ENCODE measurements around the gene PGP.

Gene PGP

GRCh38 chr16:2231016-2231931 is 16.6 kb upstream of the PGP start:
- H2BK12ac ChIP-seq (ENCODE audit: low read length): no peak overlapping the region
- peaks cover 3 to 10% of the 10 kb centered on the region in 2 experiments for H3K4me1 ChIP-seq (ENCODE audit: control insufficient read depth in 1 of 2, insufficient read depth in 2 of 2, low read length in 2 of 2)
- no peak overlapping the region for H4K8ac ChIP-seq (ENCODE audit: low read depth, low read length)
- no peak overlapping the region for H3K4me3 ChIP-seq (ENCODE audit: low read depth, low read length)
- H3K4me2 ChIP-seq (ENCODE audit: low read length): no peak overlapping the region
- no peak overlapping the region for H2AK5ac ChIP-seq (ENCODE audit: low read length)
- H4K12ac ChIP-seq (ENCODE audit: low read depth, low read length): no peak overlapping the region
- no peak overlapping the region for H3K4ac ChIP-seq (ENCODE audit: low read depth, low read length)
- no peak overlapping the region for H3K14ac ChIP-seq (ENCODE audit: low read length)
- H3K27ac ChIP-seq (ENCODE audit: low read depth, low read length): no peak overlapping the region
- WGBS (ENCODE audit: extremely low coverage, insufficient coverage, insufficient read length): no CpG with 5 or more reads among the region's 29 CpGs
- H2BK120ac ChIP-seq (ENCODE audit: insufficient read depth, low read length, poor library complexity): no peak overlapping the region
- peaks cover 74 to 86% of the 10 kb centered on the region in 2 experiments for H3K36me3 ChIP-seq (ENCODE audit: control insufficient read depth in 1 of 2, insufficient read depth in 2 of 2, low read length in 2 of 2)
- H3K9ac ChIP-seq (ENCODE audit: low read length): no peak overlapping the region
- peaks cover 8% of the 10 kb centered on the region for H3K9me3 ChIP-seq (ENCODE audit: insufficient read depth, low read depth, low read length)
- H3K23ac ChIP-seq (ENCODE audit: low read length): no peak overlapping the region
- peaks cover 2% of the 10 kb centered on the region for H3K27me3 ChIP-seq (ENCODE audit: insufficient read depth, low read length)
- no peak overlapping the region for H2AFZ ChIP-seq (ENCODE audit: insufficient read depth, low read length, poor library complexity)
- H3K18ac ChIP-seq (ENCODE audit: low read length): no peak overlapping the region
- no peak overlapping the region for H4K91ac ChIP-seq (ENCODE audit: low read depth, low read length)
- no peak overlapping the region for H2BK5ac ChIP-seq (ENCODE audit: low read depth, low read length, poor library complexity)
- H3K79me1 ChIP-seq (ENCODE audit: low read length): no peaks in the 10 kb centered on the region
- H3K79me2 ChIP-seq (ENCODE audit: control insufficient read depth, insufficient read depth, low read length, poor library complexity): peaks cover 2% of the 10 kb centered on the region
- DNase-seq: no peak

GRCh38 chr16:2230376-2230775 is 15.7 kb upstream of the PGP start:
- H3K4me1 ChIP-seq (ENCODE audit: control insufficient read depth in 1 of 2, insufficient read depth in 2 of 2, low read length in 2 of 2): peaks cover 0 to 5% of the 10 kb centered on the region in 2 experiments
- H2AK5ac ChIP-seq (ENCODE audit: low read length): no peak overlapping the region
- H4K91ac ChIP-seq (ENCODE audit: low read depth, low read length): no peak overlapping the region
- peaks cover 7% of the 10 kb centered on the region for H3K9me3 ChIP-seq (ENCODE audit: insufficient read depth, low read depth, low read length)
- no peak overlapping the region for H3K4me2 ChIP-seq (ENCODE audit: low read length)
- no peak overlapping the region for H2AFZ ChIP-seq (ENCODE audit: insufficient read depth, low read length, poor library complexity)
- no peak overlapping the region for H3K4me3 ChIP-seq (ENCODE audit: low read depth, low read length)
- no peak overlapping the region for H4K12ac ChIP-seq (ENCODE audit: low read depth, low read length)
- no CpG with 5 or more reads among the region's 13 CpGs for WGBS (ENCODE audit: extremely low coverage, insufficient coverage, insufficient read length)
- DNase-seq: no peak
- no peak overlapping the region for H3K4ac ChIP-seq (ENCODE audit: low read depth, low read length)
- H2BK120ac ChIP-seq (ENCODE audit: insufficient read depth, low read length, poor library complexity): no peak overlapping the region
- peaks cover 2% of the 10 kb centered on the region for H3K79me2 ChIP-seq (ENCODE audit: control insufficient read depth, insufficient read depth, low read length, poor library complexity)
- no peak overlapping the region for H4K8ac ChIP-seq (ENCODE audit: low read depth, low read length)
- H3K27ac ChIP-seq (ENCODE audit: low read depth, low read length): no peak overlapping the region
- H3K9ac ChIP-seq (ENCODE audit: low read length): no peak overlapping the region
- H3K27me3 ChIP-seq (ENCODE audit: insufficient read depth, low read length): no peaks in the 10 kb centered on the region
- H3K23ac ChIP-seq (ENCODE audit: low read length): no peak overlapping the region
- H3K36me3 ChIP-seq (ENCODE audit: control insufficient read depth in 1 of 2, insufficient read depth in 2 of 2, low read length in 2 of 2): peaks cover 67 to 78% of the 10 kb centered on the region in 2 experiments
- H2BK12ac ChIP-seq (ENCODE audit: low read length): no peak overlapping the region
- no peaks in the 10 kb centered on the region for H3K79me1 ChIP-seq (ENCODE audit: low read length)
- H2BK5ac ChIP-seq (ENCODE audit: low read depth, low read length, poor library complexity): no peak overlapping the region
- no peak overlapping the region for H3K14ac ChIP-seq (ENCODE audit: low read length)
- no peak overlapping the region for H3K18ac ChIP-seq (ENCODE audit: low read length)

DNA sequence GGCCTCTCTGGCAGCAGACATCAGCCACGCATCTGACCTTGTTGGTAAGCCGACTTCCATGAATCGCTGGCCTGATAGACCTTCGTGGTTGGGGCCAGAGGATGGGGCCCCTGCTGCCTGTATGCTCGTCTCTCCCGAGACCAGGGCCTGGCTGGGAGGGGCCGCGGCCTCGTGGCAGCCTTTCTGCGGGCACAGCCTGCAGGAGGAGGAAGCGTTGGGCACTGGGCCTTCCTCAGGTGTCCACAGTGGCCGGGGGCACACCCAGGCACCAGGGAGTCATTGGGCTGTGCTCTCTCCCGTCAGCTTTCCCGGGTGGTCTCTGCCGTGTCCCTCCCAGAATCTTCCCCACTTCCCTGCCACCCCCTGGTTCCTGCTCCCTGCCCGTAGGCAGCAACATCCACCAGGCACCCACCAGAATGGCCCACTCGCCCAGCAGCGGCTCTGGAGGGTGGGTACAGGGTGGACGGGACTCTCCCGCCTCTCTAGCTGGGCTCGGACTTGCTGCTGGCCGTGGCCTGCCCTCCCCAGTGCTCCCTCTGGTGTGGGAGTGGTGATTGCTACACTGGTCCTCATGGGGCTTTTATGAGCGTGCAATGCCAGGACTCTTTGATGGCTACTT is 15.1 kb upstream of the PGP start:
- H3K4me3 ChIP-seq (ENCODE audit: low read depth, low read length): no peak overlapping the region
- no peak overlapping the region for H2BK5ac ChIP-seq (ENCODE audit: low read depth, low read length, poor library complexity)
- H3K18ac ChIP-seq (ENCODE audit: low read length): no peak overlapping the region
- H3K23ac ChIP-seq (ENCODE audit: low read length): no peak overlapping the region
- H3K4me1 ChIP-seq (ENCODE audit: control insufficient read depth in 1 of 2, insufficient read depth in 2 of 2, low read length in 2 of 2): peaks cover 0 to 5% of the 10 kb centered on the region in 2 experiments
- no peak overlapping the region for H3K14ac ChIP-seq (ENCODE audit: low read length)
- H2AK5ac ChIP-seq (ENCODE audit: low read length): no peak overlapping the region
- H3K79me2 ChIP-seq (ENCODE audit: control insufficient read depth, insufficient read depth, low read length, poor library complexity): peaks cover 5% of the 10 kb centered on the region
- peaks cover 4% of the 10 kb centered on the region for H3K9me3 ChIP-seq (ENCODE audit: insufficient read depth, low read depth, low read length)
- H3K4me2 ChIP-seq (ENCODE audit: low read length): no peak overlapping the region
- H4K12ac ChIP-seq (ENCODE audit: low read depth, low read length): no peak overlapping the region
- no peaks in the 10 kb centered on the region for H3K27me3 ChIP-seq (ENCODE audit: insufficient read depth, low read length)
- no peak overlapping the region for H2BK120ac ChIP-seq (ENCODE audit: insufficient read depth, low read length, poor library complexity)
- no peak overlapping the region for H3K27ac ChIP-seq (ENCODE audit: low read depth, low read length)
- H3K36me3 ChIP-seq (ENCODE audit: control insufficient read depth in 1 of 2, insufficient read depth in 2 of 2, low read length in 2 of 2): peaks cover 63 to 72% of the 10 kb centered on the region in 2 experiments
- H2AFZ ChIP-seq (ENCODE audit: insufficient read depth, low read length, poor library complexity): no peak overlapping the region
- no peak overlapping the region for H4K8ac ChIP-seq (ENCODE audit: low read depth, low read length)
- no peak overlapping the region for H4K91ac ChIP-seq (ENCODE audit: low read depth, low read length)
- H3K4ac ChIP-seq (ENCODE audit: low read depth, low read length): no peak overlapping the region
- no peak overlapping the region for H3K9ac ChIP-seq (ENCODE audit: low read length)
- H2BK12ac ChIP-seq (ENCODE audit: low read length): no peak overlapping the region
- DNase-seq: no peak
- whole genome bisulfite sequencing (ENCODE audit: extremely low coverage, insufficient coverage, insufficient read length): no CpG with 5 or more reads among the region's 23 CpGs
- no peaks in the 10 kb centered on the region for H3K79me1 ChIP-seq (ENCODE audit: low read length)

GRCh38 chr16:2229091-2229490 is 14.5 kb upstream of the PGP start:
- H3K4me2 ChIP-seq (ENCODE audit: low read length): no peak overlapping the region
- no peak overlapping the region for H2BK12ac ChIP-seq (ENCODE audit: low read length)
- no CpG with 5 or more reads among the region's 12 CpGs for WGBS (ENCODE audit: extremely low coverage, insufficient coverage, insufficient read length)
- H3K9ac ChIP-seq (ENCODE audit: low read length): no peak overlapping the region
- H3K18ac ChIP-seq (ENCODE audit: low read length): no peak overlapping the region
- peaks cover 0 to 8% of the 10 kb centered on the region in 2 experiments for H3K4me1 ChIP-seq (ENCODE audit: control insufficient read depth in 1 of 2, insufficient read depth in 2 of 2, low read length in 2 of 2)
- no peak overlapping the region for H3K14ac ChIP-seq (ENCODE audit: low read length)
- no peak overlapping the region for H2AFZ ChIP-seq (ENCODE audit: insufficient read depth, low read length, poor library complexity)
- H3K36me3 ChIP-seq (ENCODE audit: control insufficient read depth in 1 of 2, insufficient read depth in 2 of 2, low read length in 2 of 2): peaks cover 56 to 66% of the 10 kb centered on the region in 2 experiments
- no peak overlapping the region for H3K4ac ChIP-seq (ENCODE audit: low read depth, low read length)
- DNase-seq: no peak
- no peak overlapping the region for H3K23ac ChIP-seq (ENCODE audit: low read length)
- peaks cover 4% of the 10 kb centered on the region for H3K9me3 ChIP-seq (ENCODE audit: insufficient read depth, low read depth, low read length)
- H4K12ac ChIP-seq (ENCODE audit: low read depth, low read length): no peak overlapping the region
- H2AK5ac ChIP-seq (ENCODE audit: low read length): no peak overlapping the region
- no peak overlapping the region for H2BK5ac ChIP-seq (ENCODE audit: low read depth, low read length, poor library complexity)
- H3K27me3 ChIP-seq (ENCODE audit: insufficient read depth, low read length): no peaks in the 10 kb centered on the region
- H4K8ac ChIP-seq (ENCODE audit: low read depth, low read length): no peak overlapping the region
- no peak overlapping the region for H3K4me3 ChIP-seq (ENCODE audit: low read depth, low read length)
- H4K91ac ChIP-seq (ENCODE audit: low read depth, low read length): no peak overlapping the region
- H3K27ac ChIP-seq (ENCODE audit: low read depth, low read length): no peak overlapping the region
- H3K79me2 ChIP-seq (ENCODE audit: control insufficient read depth, insufficient read depth, low read length, poor library complexity): peaks cover 10% of the 10 kb centered on the region
- no peaks in the 10 kb centered on the region for H3K79me1 ChIP-seq (ENCODE audit: low read length)
- no peak overlapping the region for H2BK120ac ChIP-seq (ENCODE audit: insufficient read depth, low read length, poor library complexity)

Data from trophoblast cell (in vitro differentiated cells and primary cell).